Ectodermal cell (in vitro differentiated cells): Measurements from ENCODE around the gene DPP10.

ENCODE experiments used
- H3K27ac ChIP-seq: 2 replicates; pipeline ENCODE4 v1.7.0; 2013; ENCODE audit warnings: mild to moderate bottlenecking, low read depth, low read length; ENCODE audit not compliant: insufficient read depth, poor library complexity, severe bottlenecking
- H3K27me3 ChIP-seq: 2 replicates; pipeline ENCODE4 v1.7.0; 2013; ENCODE audit warnings: mild to moderate bottlenecking, low read length; ENCODE audit not compliant: insufficient read depth, control insufficient read depth, poor library complexity, severe bottlenecking
- H3K36me3 ChIP-seq: one replicate; pipeline ENCODE4 v1.7.0; 2013; ENCODE audit warnings: low read length; ENCODE audit not compliant: control insufficient read depth, insufficient read depth
- H3K4me1 ChIP-seq: one replicate; pipeline ENCODE4 v1.7.0; 2013; ENCODE audit warnings: low read length; ENCODE audit not compliant: control insufficient read depth, insufficient read depth
- H3K4me3 ChIP-seq: 2 replicates; pipeline ENCODE4 v1.7.0; 2013; ENCODE audit warnings: low read depth, low read length, control low read depth; ENCODE audit not compliant: insufficient read depth
- H3K9me3 ChIP-seq: 2 replicates; pipeline ENCODE4 v1.7.0; 2013; ENCODE audit warnings: mild to moderate bottlenecking, low read length, moderate library complexity; ENCODE audit not compliant: control insufficient read depth
- WGBS, 2 experiments: methylation state at CpG; one replicate each; pipeline ENCODE4 v1.1.7; 2013; ENCODE audit warnings: missing lambda C conversion rate in 2 of 2; 5-methylcytosine and 5-hydroxymethylcytosine counted together

Gene DPP10

GRCh38 chr2:114569166-114569565 is 126.7 kb downstream of the DPP10 start:
- H3K4me1 ChIP-seq = no peaks in the 10 kb centered on the region
- 95 to 98% methylated on average over 3 of the region's 3 CpGs for WGBS, 2 experiments
- H3K27me3 ChIP-seq = no peaks in the 10 kb centered on the region
- H3K36me3 ChIP-seq = no peaks in the 10 kb centered on the region
- no peak overlapping the region for H3K4me3 ChIP-seq
- H3K27ac ChIP-seq = no peak overlapping the region
- no peaks in the 10 kb centered on the region for H3K9me3 ChIP-seq

- Histone ChIP-seq H3K27ac (no peak overlapping the region), H3K9me3 (no peaks in the 10 kb centered on the region), H3K27me3 (no peaks in the 10 kb centered on the region), H3K4me1 (no peaks in the 10 kb centered on the region), H3K36me3 (no peaks in the 10 kb centered on the region), H3K4me3 (no peak overlapping the region)
- WGBS, 2 experiments = 89 to 95% methylated on average over 2 of the region's 2 CpGs
These were observed 135.2 kb downstream of the DPP10 start for GRCh38 chr2:114577657-114578056.

- 78 to 83% methylated on average over 3 of the region's 3 CpGs for WGBS, 2 experiments
- Histone ChIP-seq H3K9me3 (no peaks in the 10 kb centered on the region), H3K27me3 (no peaks in the 10 kb centered on the region), H3K4me1 (no peaks in the 10 kb centered on the region), H3K36me3 (no peaks in the 10 kb centered on the region), H3K27ac (no peak overlapping the region), H3K4me3 (no peak overlapping the region)
These were observed 137.1 kb downstream of the DPP10 start for GRCh38 chr2:114579542-114579941.

GRCh38 chr2:114580691-114581090 is 138.2 kb downstream of the DPP10 start:
- H3K9me3 ChIP-seq = no peaks in the 10 kb centered on the region
- 76 to 83% methylated on average over 6 of the region's 6 CpGs for WGBS, 2 experiments
- H3K27me3 ChIP-seq = no peaks in the 10 kb centered on the region
- H3K4me3 ChIP-seq = no peak overlapping the region
- no peaks in the 10 kb centered on the region for H3K4me1 ChIP-seq
- no peak overlapping the region for H3K27ac ChIP-seq
- H3K36me3 ChIP-seq = no peaks in the 10 kb centered on the region

- no peaks in the 10 kb centered on the region for H3K4me1 ChIP-seq
- H3K4me3 ChIP-seq = no peak overlapping the region
- H3K27ac ChIP-seq = no peak overlapping the region
- 94 to 95% methylated on average over 1 of the region's 1 CpG for WGBS, 2 experiments
- H3K27me3 ChIP-seq = no peaks in the 10 kb centered on the region
- H3K36me3 ChIP-seq = no peaks in the 10 kb centered on the region
- no peaks in the 10 kb centered on the region for H3K9me3 ChIP-seq
These were observed 155.9 kb downstream of the DPP10 start for GRCh38 chr2:114598329-114598728.

GRCh38 chr2:114609203-114609602 is 166.8 kb downstream of the DPP10 start:
- 55 to 68% methylated on average over 4 of the region's 4 CpGs for whole genome bisulfite sequencing, 2 experiments
- Histone ChIP-seq H3K27ac (no peak overlapping the region), H3K9me3 (no peaks in the 10 kb centered on the region), H3K36me3 (no peaks in the 10 kb centered on the region), H3K27me3 (no peaks in the 10 kb centered on the region), H3K4me3 (no peak overlapping the region), H3K4me1 (no peaks in the 10 kb centered on the region)

GRCh38 chr2:114609801-114610200 is 167.4 kb downstream of the DPP10 start:
- no peaks in the 10 kb centered on the region for H3K9me3 ChIP-seq
- H3K4me1 ChIP-seq = no peaks in the 10 kb centered on the region
- no peak overlapping the region for H3K27ac ChIP-seq
- H3K27me3 ChIP-seq = no peaks in the 10 kb centered on the region
- 94 to 95% methylated on average over 8 of the region's 8 CpGs for WGBS, 2 experiments
- H3K4me3 ChIP-seq = no peak overlapping the region
- H3K36me3 ChIP-seq = no peaks in the 10 kb centered on the region

- no peaks in the 10 kb centered on the region for H3K27me3 ChIP-seq
- H3K9me3 ChIP-seq = no peaks in the 10 kb centered on the region
- H3K4me3 ChIP-seq = no peak overlapping the region
- 41 to 60% methylated on average over 5 to 7 of the region's 7 CpGs for WGBS, 2 experiments
- H3K36me3 ChIP-seq = no peaks in the 10 kb centered on the region
- H3K27ac ChIP-seq = no peak overlapping the region
- no peaks in the 10 kb centered on the region for H3K4me1 ChIP-seq
These were observed 168.2 kb downstream of the DPP10 start for GRCh38 chr2:114610677-114611076.

- 95 to 100% methylated on average over 2 to 4 of the region's 4 CpGs for WGBS, 2 experiments
- no peak overlapping the region for H3K4me3 ChIP-seq
- H3K27me3 ChIP-seq = no peaks in the 10 kb centered on the region
These were observed 172.2 kb downstream of the DPP10 start for GRCh38 chr2:114614592-114614991.

GRCh38 chr2:114628481-114628880 is 186.0 kb downstream of the DPP10 start:
- Histone ChIP-seq H3K27me3 (no peaks in the 10 kb centered on the region), H3K36me3 (no peaks in the 10 kb centered on the region), H3K9me3 (no peaks in the 10 kb centered on the region), H3K27ac (no peak overlapping the region), H3K4me3 (no peak overlapping the region), H3K4me1 (no peaks in the 10 kb centered on the region)
- WGBS, 2 experiments = 94 to 98% methylated on average over 7 of the region's 7 CpGs

More at GRCh38 chr2:114614592-114614991, 172.2 kb downstream of the DPP10 start:
- H3K9me3 ChIP-seq = no peaks in the 10 kb centered on the region
- no peaks in the 10 kb centered on the region for H3K36me3 ChIP-seq
- H3K4me1 ChIP-seq = no peaks in the 10 kb centered on the region
- no peak overlapping the region for H3K27ac ChIP-seq

GRCh38 chr2:114631146-114631545 is 188.7 kb downstream of the DPP10 start:
- Histone ChIP-seq H3K4me3 (no peak overlapping the region), H3K36me3 (no peaks in the 10 kb centered on the region), H3K9me3 (no peaks in the 10 kb centered on the region), H3K4me1 (no peaks in the 10 kb centered on the region), H3K27ac (no peak overlapping the region), H3K27me3 (no peaks in the 10 kb centered on the region)
- 67 to 85% methylated on average over 6 of the region's 6 CpGs for WGBS, 2 experiments
